ENCODE data around the gene TAC3.
"Not testable (repeated sequence)": the region's sequence is repeated elsewhere in the genome, so short reads cannot be mapped to it uniquely, and the experiment has no call there.

- not testable (repeated sequence) for TF ChIP-seq CTCF (IDR thresholded peaks at IDR 0.05; ENCODE audit: borderline replicate concordance, extremely low read depth, low read length, poor library complexity, severe bottlenecking); EZH2 (IDR thresholded peaks at IDR 0.05; ENCODE audit: borderline replicate concordance, low read depth, low read length, severe bottlenecking)
Observed at GRCh38 chr12:57022324-57022723, 6.0 kb upstream of the TAC3 start.
